Breast epithelium (tissue), 4 donors: Measurements from ENCODE around the gene DRAXIN. TPM values are rescaled to one million over a fixed set of nuclear protein-coding genes. Genes with fewer than 3 reads are reported as not detected.

Experiments used
- DNase-seq, 2 donors: peaks; one replicate each; pipeline ENCODE4 v3.0.0-alpha.2; 2019; ENCODE audit warnings: low spot score in 2 of 2
- H3K27ac ChIP-seq, 2 donors: fragments of 200-600 bp; sonication (generic) in 1 of 2; one replicate each; pipeline ENCODE4 v1.5.1; 2016 to 2019; ENCODE audit warnings: mild to moderate bottlenecking in 1 of 2
- H3K27me3 ChIP-seq, 2 donors: fragments of 200-600 bp; sonication (generic) in 1 of 2; one replicate each; pipeline versions ENCODE4 v1.5.1 to v1.6.0; 2017 to 2019; ENCODE audit warnings: control low read depth in 1 of 2, mild to moderate bottlenecking in 1 of 2
- H3K36me3 ChIP-seq: fragments of 200-600 bp; one replicate; pipeline ENCODE4 v1.5.1; 2019
- H3K4me1 ChIP-seq, 2 donors: fragments of 200-600 bp; sonication (generic); one replicate each; pipeline ENCODE4 v1.5.1; 2016 to 2019; ENCODE audit warnings: control low read depth in 1 of 2
- H3K4me3 ChIP-seq, 3 donors: fragments of 200-600 bp; sonication (generic); 1 replicate in 2 of 3; 2 replicates in 1 of 3; pipeline ENCODE4 v1.5.1; 2016 to 2019; ENCODE audit warnings: mild to moderate bottlenecking in 3 of 3, moderate library complexity in 2 of 3
- H3K9me3 ChIP-seq, 2 donors: fragments of 200-600 bp; sonication (generic) in 1 of 2; one replicate each; pipeline ENCODE4 v1.5.1; 2016 to 2019; ENCODE audit warnings: control low read depth in 1 of 2
- POLR2A ChIP-seq: fragments of 450-650 bp; IDR thresholded peaks from one replicate; pipeline ENCODE4 v1.6.1; 2016; ENCODE audit warnings: antibody characterized with exemption, mild to moderate bottlenecking, moderate library complexity
- POLR2AphosphoS5 ChIP-seq, 3 donors: sonication (generic); formaldehyde crosslinking; IDR thresholded peaks; one replicate each; pipeline ENCODE4 v1.6.1; 2017; ENCODE audit warnings: antibody characterized with exemption in 3 of 3
- intact Hi-C: fragments of 100-400 bp; cut with DNase I; formaldehyde crosslinking; loops from one replicate; pipeline ENCODE4 v1.15.1; 2023; ENCODE audit warnings: low total_unique reads
- total RNA-seq, 3 donors: library from RNA; depleted of rRNA; stranded (reverse); fragments of >200 nt; gene quantifications; one replicate each; pipeline ENCODE4 v1.1.0, GENCODE V29; 2016
- TF ChIP-seq, protein P1 (sequence below), 3 donors: fragments of 450-650 bp; IDR thresholded peaks; one replicate each; pipeline ENCODE4 v1.5.1; 2016 to 2017; ENCODE audit warnings: antibody characterized with exemption in 3 of 3, mild to moderate bottlenecking in 3 of 3, moderate library complexity in 3 of 3

DRAXIN gene
- total RNA-seq, 3 donors from 2014 or later = under 0.01 to 0.15 (median under 0.01) TPM

DNA sequence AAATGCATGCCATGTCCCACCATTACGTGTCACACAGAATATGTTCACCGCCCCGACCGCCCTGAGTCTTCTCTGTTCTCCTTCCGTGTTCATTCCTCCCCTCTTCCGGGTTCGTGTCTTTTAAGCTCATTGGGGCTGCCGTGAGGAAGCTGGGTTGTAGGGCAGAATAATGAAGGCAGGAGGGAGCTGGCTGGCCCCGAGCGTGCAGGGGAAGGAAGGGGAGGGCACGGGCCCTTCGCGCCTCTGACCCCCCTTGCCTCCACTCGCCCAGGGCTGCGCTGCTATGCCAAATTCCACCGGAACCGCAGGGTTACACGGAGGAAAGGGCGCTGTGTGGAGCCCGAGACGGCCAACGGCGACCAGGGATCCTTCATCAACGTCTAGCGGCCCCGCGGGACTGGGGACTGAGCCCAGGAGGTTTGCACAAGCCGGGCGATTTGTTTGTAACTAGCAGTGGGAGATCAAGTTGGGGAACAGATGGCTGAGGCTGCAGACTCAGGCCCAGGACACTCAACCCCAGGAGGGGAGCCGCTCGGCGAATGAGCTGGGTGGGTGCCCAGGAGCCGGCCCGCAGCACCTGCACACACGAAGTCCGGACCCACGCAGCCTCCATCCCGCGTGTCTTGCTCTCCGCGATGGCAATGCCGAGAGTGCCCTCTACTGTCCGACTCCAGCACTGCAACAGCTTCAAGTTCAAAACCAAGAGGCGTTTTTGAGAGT is 28.0 kb downstream of the DRAXIN start:
- Histone ChIP-seq H3K27me3 (no peaks in the 10 kb centered on the region), H3K4me3 (peak overlapping the region; percentile 34 to 69 (median 51)), H3K9me3 (no peaks in the 10 kb centered on the region), H3K27ac (peak overlapping the region; percentile 50 to 74), H3K36me3 (no peaks in the 10 kb centered on the region), H3K4me1 (peaks cover 0 to 4% of the 10 kb centered on the region in 2 donors)
- DNase-seq = peak; percentile 70 to 81
- no peak for TF ChIP-seq POLR2AphosphoS5 (IDR thresholded peaks at IDR 0.05)
- TF ChIP-seq, protein P1, sequence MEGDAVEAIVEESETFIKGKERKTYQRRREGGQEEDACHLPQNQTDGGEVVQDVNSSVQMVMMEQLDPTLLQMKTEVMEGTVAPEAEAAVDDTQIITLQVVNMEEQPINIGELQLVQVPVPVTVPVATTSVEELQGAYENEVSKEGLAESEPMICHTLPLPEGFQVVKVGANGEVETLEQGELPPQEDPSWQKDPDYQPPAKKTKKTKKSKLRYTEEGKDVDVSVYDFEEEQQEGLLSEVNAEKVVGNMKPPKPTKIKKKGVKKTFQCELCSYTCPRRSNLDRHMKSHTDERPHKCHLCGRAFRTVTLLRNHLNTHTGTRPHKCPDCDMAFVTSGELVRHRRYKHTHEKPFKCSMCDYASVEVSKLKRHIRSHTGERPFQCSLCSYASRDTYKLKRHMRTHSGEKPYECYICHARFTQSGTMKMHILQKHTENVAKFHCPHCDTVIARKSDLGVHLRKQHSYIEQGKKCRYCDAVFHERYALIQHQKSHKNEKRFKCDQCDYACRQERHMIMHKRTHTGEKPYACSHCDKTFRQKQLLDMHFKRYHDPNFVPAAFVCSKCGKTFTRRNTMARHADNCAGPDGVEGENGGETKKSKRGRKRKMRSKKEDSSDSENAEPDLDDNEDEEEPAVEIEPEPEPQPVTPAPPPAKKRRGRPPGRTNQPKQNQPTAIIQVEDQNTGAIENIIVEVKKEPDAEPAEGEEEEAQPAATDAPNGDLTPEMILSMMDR (IDR thresholded peaks at IDR 0.05) = peak; percentile 39 to 95 (median 91)
- intact Hi-C loops = loop anchor here (10.0 kb wide), 1 partner anchor 45 kb away; no protein-coding TSS in a partner anchor

DNA sequence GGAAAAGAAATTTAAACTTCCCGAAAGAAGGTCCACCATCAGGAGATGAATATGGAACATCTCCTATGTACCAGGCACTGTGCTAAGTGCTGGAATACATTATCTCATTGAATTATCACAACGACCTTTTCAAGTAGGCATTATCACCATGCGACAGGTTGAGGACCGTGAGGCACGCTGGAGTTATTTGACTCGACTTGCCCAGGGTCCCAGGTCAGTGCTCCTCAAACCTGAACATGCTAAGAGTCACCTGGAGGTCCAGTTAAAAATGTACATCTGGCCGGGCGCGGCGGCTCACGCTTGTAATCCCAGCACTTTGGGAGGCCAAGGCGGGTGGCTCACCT is 28.5 kb downstream of the DRAXIN start:
- no peaks in the 10 kb centered on the region for H3K36me3 ChIP-seq
- intact Hi-C loops = loop anchor here (10.0 kb wide), 1 partner anchor 45 kb away; no protein-coding TSS in a partner anchor
- H3K4me1 ChIP-seq = peaks cover 0 to 4% of the 10 kb centered on the region in 2 donors
- H3K27me3 ChIP-seq = no peaks in the 10 kb centered on the region
- H3K4me3 ChIP-seq = peak overlapping the region in 2 of 3 donors; percentile 51 to 69
- H3K27ac ChIP-seq = no peak overlapping the region
- H3K9me3 ChIP-seq = no peaks in the 10 kb centered on the region
- TF ChIP-seq, protein P1 (IDR thresholded peaks at IDR 0.05) = no peak
- TF ChIP-seq POLR2A (no peak), POLR2AphosphoS5 (IDR thresholded peaks at IDR 0.05) (no peak)
- DNase-seq = no peak

DNA sequence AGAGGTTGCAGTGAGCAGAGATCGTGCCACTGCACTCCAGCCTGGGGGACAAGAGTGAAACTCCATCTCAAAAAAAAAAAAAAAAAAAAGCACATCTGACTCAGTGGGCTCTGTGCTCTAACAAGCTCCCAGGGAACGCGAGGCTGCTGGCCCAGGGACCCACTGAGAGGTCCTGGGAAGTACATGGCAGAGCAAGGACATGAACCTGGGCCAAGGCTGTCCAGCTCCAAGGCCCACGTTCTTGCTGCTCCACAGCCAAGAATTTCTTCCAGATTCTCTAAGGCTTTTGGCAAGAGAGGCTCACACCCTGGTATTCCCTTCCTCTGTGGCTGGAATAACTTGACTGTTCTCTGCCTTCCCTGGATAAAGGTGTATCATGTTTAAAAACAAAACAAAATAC is 29.0 kb downstream of the DRAXIN start:
- H3K36me3 ChIP-seq = no peaks in the 10 kb centered on the region
- TF ChIP-seq, protein P1 (IDR thresholded peaks at IDR 0.05) = no peak
- no peak for TF ChIP-seq POLR2A
- TF ChIP-seq POLR2AphosphoS5 (IDR thresholded peaks at IDR 0.05) = no peak
- no peaks in the 10 kb centered on the region for H3K27me3 ChIP-seq
- H3K4me1 ChIP-seq = peaks cover 0 to 4% of the 10 kb centered on the region in 2 donors
- intact Hi-C loops = loop anchor here (10.0 kb wide), 1 partner anchor 46 kb away; no protein-coding TSS in a partner anchor
- H3K27ac ChIP-seq = no peak overlapping the region
- no peak overlapping the region for H3K4me3 ChIP-seq
- DNase-seq = no peak
- no peaks in the 10 kb centered on the region for H3K9me3 ChIP-seq

DNA sequence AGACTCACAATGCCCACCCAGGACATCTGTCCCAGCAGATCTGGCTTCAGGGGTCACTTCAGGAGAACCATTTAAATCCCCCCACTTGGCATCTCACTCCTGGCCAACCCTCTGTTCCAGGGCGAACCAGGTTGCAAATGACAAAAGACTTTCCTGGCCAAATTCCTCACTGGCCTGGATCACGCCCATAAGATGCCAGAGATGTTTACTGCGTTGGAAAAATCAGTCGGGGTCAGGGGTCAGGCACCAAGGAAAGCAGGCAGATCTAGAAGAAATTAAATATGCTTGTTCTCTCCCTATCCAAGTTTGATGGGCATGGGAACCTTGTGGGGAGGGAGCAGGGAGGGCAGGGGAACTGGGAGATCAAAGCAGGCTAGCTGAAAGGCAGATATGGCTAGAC is 29.8 kb downstream of the DRAXIN start:
- TF ChIP-seq, protein P1 (IDR thresholded peaks at IDR 0.05) = no peak
- no peak for TF ChIP-seq POLR2AphosphoS5 (IDR thresholded peaks at IDR 0.05)
- no peak for TF ChIP-seq POLR2A
- Histone ChIP-seq H3K4me1 (peaks cover 0 to 4% of the 10 kb centered on the region in 2 donors), H3K27me3 (no peaks in the 10 kb centered on the region), H3K36me3 (no peaks in the 10 kb centered on the region), H3K27ac (peak overlapping the region in 1 of 2 donors; percentile 32), H3K9me3 (no peaks in the 10 kb centered on the region), H3K4me3 (no peak overlapping the region)
- no peak for DNase-seq
- intact Hi-C loops = loop anchor here (10.0 kb wide), 1 partner anchor 47 kb away; no protein-coding TSS in a partner anchor

DNA sequence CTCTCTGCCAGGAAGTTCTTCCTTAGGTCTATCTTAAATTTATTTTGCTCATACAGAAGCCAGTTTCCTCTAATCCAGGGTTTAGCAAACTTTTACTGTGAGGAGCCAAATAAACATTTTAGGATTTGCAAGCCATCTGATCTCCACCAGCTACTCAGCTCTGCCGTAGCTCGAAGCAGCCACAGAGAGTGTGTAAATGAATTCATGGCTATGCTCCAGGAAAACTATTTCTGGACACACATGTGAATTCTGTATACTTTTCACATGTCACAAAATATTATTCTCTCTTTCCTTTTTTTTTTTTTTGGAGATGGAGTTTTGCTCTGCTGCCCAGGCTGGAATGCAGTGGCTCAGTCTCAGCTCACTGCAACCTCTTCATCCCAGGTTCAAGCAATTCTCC is 31.0 kb downstream of the DRAXIN start:
- intact Hi-C loops = loop anchor here (10.0 kb wide), 1 partner anchor 48 kb away; no protein-coding TSS in a partner anchor
- Histone ChIP-seq H3K27me3 (no peaks in the 10 kb centered on the region), H3K4me1 (peaks cover 0 to 4% of the 10 kb centered on the region in 2 donors), H3K27ac (no peak overlapping the region), H3K9me3 (no peaks in the 10 kb centered on the region), H3K4me3 (no peak overlapping the region), H3K36me3 (no peaks in the 10 kb centered on the region)
- TF ChIP-seq, protein P1 (IDR thresholded peaks at IDR 0.05) = no peak
- TF ChIP-seq POLR2A (no peak), POLR2AphosphoS5 (IDR thresholded peaks at IDR 0.05) (no peak)
- no peak for DNase-seq
